ENCODE results near the gene AP1S3. TPM values are rescaled to one million over a fixed set of nuclear protein-coding genes. Genes with fewer than 3 reads are reported as not detected.
A peak's percentile ranks its signal among the peaks of the same experiment; 100 is the strongest.
"Not testable (repeated sequence)": the region's sequence is repeated elsewhere in the genome, so short reads cannot be mapped to it uniquely, and the experiment has no call there.

The AP1S3 gene
- 10 to 100 TPM in 1 of 2 donors, 1 to 10 TPM in 1; 7.0 to 13.5 TPM for total RNA-seq
- long read RNA-seq, transcript AP1S3-203 (5 exons, 830 nt), result major isoform, 6 of 8 reads
- long read RNA-seq, partial matches to known transcripts, result 0 of 8 reads
- long read RNA-seq, other reads (novel, unspliced or antisense), result 2 of 8 reads

- ATAC-seq (peak; percentile 96), DNase-seq (peak; percentile 86 to 88)
- intact Hi-C loops (cut with DNase I, micrococcal nuclease), result no loop called here
These were observed at the start of gene AP1S3 for GRCh38 chr2:223837287-223838061. TSS of gene AP1S3 (minus strand) at chr2:223837582. CDS start at chr2:223837450, 132 bp downstream.

GRCh38 chr2:223887127-223887526, 49.7 kb upstream of the AP1S3 start:
- intact Hi-C loops (cut with DNase I, micrococcal nuclease), result no loop called here
- DNase-seq, result no peak
- no peak for ATAC-seq

GRCh38 chr2:223886726-223887125, 49.3 kb upstream of the AP1S3 start:
- DNase-seq (no peak), ATAC-seq (no peak)
- intact Hi-C loops (cut with DNase I, micrococcal nuclease), result no loop called here

GRCh38 chr2:223884399-223884798, 47.0 kb upstream of the AP1S3 start:
- DNase-seq (no peak), ATAC-seq (no peak)
- intact Hi-C loops (cut with DNase I, micrococcal nuclease), result no loop called here

GRCh38 chr2:223882715-223883114, 45.3 kb upstream of the AP1S3 start:
- intact Hi-C loops (cut with DNase I, micrococcal nuclease), result no loop called here
- ATAC-seq (no peak), DNase-seq (no peak)

GRCh38 chr2:223880796-223881195, 43.4 kb upstream of the AP1S3 start:
- ATAC-seq, result no peak
- DNase-seq, result no peak
- intact Hi-C loops (cut with DNase I, micrococcal nuclease), result no loop called here

GRCh38 chr2:223877721-223878410, 40.5 kb upstream of the AP1S3 start:
- ATAC-seq, result no peak
- no peak for DNase-seq
- intact Hi-C loops (cut with DNase I, micrococcal nuclease), result no loop called here

- intact Hi-C loops (cut with DNase I, micrococcal nuclease), result no loop called here
- DNase-seq, result no peak
- ATAC-seq, result no peak
These were observed 36.3 kb upstream of the AP1S3 start for GRCh38 chr2:223873672-223874071.

- ATAC-seq; intact Hi-C loops (cut with DNase I, micrococcal nuclease): not testable (repeated sequence)
These were observed 35.4 kb upstream of the AP1S3 start for GRCh38 chr2:223872772-223873171.

GRCh38 chr2:223871661-223872060, 34.3 kb upstream of the AP1S3 start:
- DNase-seq; intact Hi-C loops (cut with DNase I, micrococcal nuclease); ATAC-seq: not testable (repeated sequence)

More at GRCh38 chr2:223872772-223873171, 35.4 kb upstream of the AP1S3 start:
- not testable (repeated sequence) for DNase-seq

GRCh38 chr2:223870840-223871611, 33.6 kb upstream of the AP1S3 start:
- DNase-seq (no peak), ATAC-seq (no peak)
- intact Hi-C loops (cut with DNase I, micrococcal nuclease), result no loop called here

- intact Hi-C loops (cut with DNase I, micrococcal nuclease), result no loop called here
- DNase-seq (peak in 1 of 2 donors; percentile 30), ATAC-seq (no peak)
These were observed 30.6 kb upstream of the AP1S3 start for GRCh38 chr2:223868005-223868404.

- intact Hi-C loops (cut with DNase I, micrococcal nuclease), result no loop called here
- no peak for ATAC-seq
- DNase-seq, result no peak
These were observed 28.6 kb upstream of the AP1S3 start for GRCh38 chr2:223865907-223866508.

GRCh38 chr2:223865124-223865523, 27.7 kb upstream of the AP1S3 start:
- DNase-seq, result no peak
- no peak for ATAC-seq
- intact Hi-C loops (cut with DNase I, micrococcal nuclease), result no loop called here

GRCh38 chr2:223863491-223863890, 26.1 kb upstream of the AP1S3 start:
- intact Hi-C loops (cut with DNase I, micrococcal nuclease), result no loop called here
- no peak for DNase-seq

GRCh38 chr2:223860809-223861738, 23.7 kb upstream of the AP1S3 start:
- peak; percentile 96 for ATAC-seq
- intact Hi-C loops (cut with DNase I, micrococcal nuclease), result no loop called here
- DNase-seq, result peak; percentile 58 to 76

More at GRCh38 chr2:223863491-223863890, 26.1 kb upstream of the AP1S3 start:
- no peak for ATAC-seq

- intact Hi-C loops (cut with DNase I, micrococcal nuclease), result no loop called here
- no peak for DNase-seq
- ATAC-seq, result no peak
These were observed 21.7 kb upstream of the AP1S3 start for GRCh38 chr2:223859070-223859469.

GRCh38 chr2:223856584-223856983, 19.2 kb upstream of the AP1S3 start:
- intact Hi-C loops (cut with DNase I, micrococcal nuclease), result no loop called here
- DNase-seq (no peak), ATAC-seq (no peak)

All from left colon (tissue), 2 donors.